IMR-90 (cell line): Measurements from ENCODE around the gene DIP2B. TPM values are rescaled to one million over a fixed set of nuclear protein-coding genes. Genes with fewer than 3 reads are reported as not detected.

Experiments used
- ATAC-seq: fragments of 200-7000 bp; cut with Tn5 transposase; 2 replicates; pipeline ENCODE4 v1.9.1; 2020; ENCODE audit warnings: low read depth, mild to moderate bottlenecking, moderate library complexity
- BruUV-seq: library from RNA; stranded (reverse); fragments of 400-500 nt; replicated peaks from 2 replicates; lab custom pipeline; 2021; lab: Mats Ljungman, UMichigan
- CTCF ChIA-PET: fragments of 300-600 bp; formaldehyde crosslinking; extraction: SDS; loops from one replicate; lab custom pipeline; 2021; ENCODE audit warnings: antibody characterized with exemption; lab: Yijun Ruan, JAX
- POLR2A ChIA-PET: fragments of 300-600 bp; sonication (Branson Sonifier 250); formaldehyde crosslinking; loops from one replicate; lab custom pipeline; 2022; ENCODE audit warnings: antibody characterized with exemption; ENCODE audit not compliant: unreplicated experiment; lab: Charles Lee
- DNase-seq: peaks from one replicate; pipeline ENCODE4 v3.0.0; 2013
- H2AFZ ChIP-seq: replicated peaks from 2 replicates; pipeline ENCODE3; 2013; ENCODE audit warnings: low read length, mild to moderate bottlenecking; ENCODE audit not compliant: poor library complexity
- H2AK5ac ChIP-seq: 2 replicates; pipeline ENCODE4 v1.6.1; 2013; ENCODE audit warnings: low read depth, low read length, inconsistent platforms
- H2AK9ac ChIP-seq: replicated peaks from 2 replicates; pipeline ENCODE3; 2013; ENCODE audit warnings: mild to moderate bottlenecking, low read depth, low read length, moderate library complexity; ENCODE audit not compliant: poor library complexity
- H2BK120ac ChIP-seq: 2 replicates; pipeline ENCODE4 v1.6.1; 2013; ENCODE audit warnings: low read depth, low read length, inconsistent platforms
- H2BK15ac ChIP-seq: 3 replicates; pipeline ENCODE4 v1.6.1; 2013; ENCODE audit warnings: low read depth, low read length, inconsistent platforms
- H2BK20ac ChIP-seq: 2 replicates; pipeline ENCODE4 v1.6.1; 2013; ENCODE audit warnings: low read depth, mild to moderate bottlenecking, inconsistent platforms, low read length, moderate library complexity
- H2BK5ac ChIP-seq: 2 replicates; pipeline ENCODE4 v1.6.1; 2013; ENCODE audit warnings: mild to moderate bottlenecking, low read depth, low read length, inconsistent platforms; ENCODE audit not compliant: poor library complexity, severe bottlenecking
- H3K14ac ChIP-seq: replicated peaks from 2 replicates; pipeline ENCODE4 v1.6.1; 2013; ENCODE audit warnings: low read depth, low read length, inconsistent platforms
- H3K18ac ChIP-seq: 2 replicates; pipeline ENCODE4 v1.6.1; 2013; ENCODE audit warnings: low read depth, low read length, control low read depth
- H3K23ac ChIP-seq: 2 replicates; pipeline ENCODE4 v1.6.1; 2013; ENCODE audit warnings: low read depth, low read length, inconsistent platforms
- H3K27ac ChIP-seq: 2 replicates; pipeline ENCODE4 v1.5.1; 2013; ENCODE audit warnings: mild to moderate bottlenecking, control low read depth, low read length; ENCODE audit not compliant: insufficient read depth
- H3K27me3 ChIP-seq: 2 replicates; pipeline ENCODE4 v1.6.1; 2013; ENCODE audit warnings: low read length; ENCODE audit not compliant: control insufficient read depth, insufficient read depth
- H3K36me3 ChIP-seq: 2 replicates; pipeline ENCODE4 v1.6.1; 2013; ENCODE audit warnings: low read length, mixed read lengths; ENCODE audit not compliant: control insufficient read depth, insufficient read depth
- H3K4ac ChIP-seq: 2 replicates; pipeline ENCODE4 v1.6.1; 2013; ENCODE audit warnings: low read depth, low read length, inconsistent platforms
- H3K4me1 ChIP-seq: 2 replicates; pipeline ENCODE4 v1.6.1; 2013; ENCODE audit warnings: low read length, mixed read lengths; ENCODE audit not compliant: control insufficient read depth, insufficient read depth
- H3K4me2 ChIP-seq: 2 replicates; pipeline ENCODE4 v1.6.1; 2013; ENCODE audit warnings: low read depth, mild to moderate bottlenecking, control low read depth, low read length, moderate library complexity
- H3K4me3 ChIP-seq: 2 replicates; pipeline ENCODE4 v1.5.1; 2013; ENCODE audit warnings: low read depth, mild to moderate bottlenecking, control low read depth, low read length, moderate library complexity; ENCODE audit not compliant: insufficient read depth
- H3K56ac ChIP-seq: 2 replicates; pipeline ENCODE4 v1.6.1; 2013; ENCODE audit warnings: low read length, inconsistent platforms; ENCODE audit not compliant: insufficient read depth; ENCODE audit errors: extremely low read depth
- H3K79me1 ChIP-seq, 2 experiments: 2 replicates each; pipeline ENCODE4 v1.6.1; 2013; ENCODE audit warnings: low read length in 2 of 2, inconsistent platforms in 1 of 2, low read depth in 1 of 2
- H3K9ac ChIP-seq: 2 replicates; pipeline ENCODE4 v1.6.1; 2013; ENCODE audit warnings: low read depth, low read length, control low read depth
- H3K9me1 ChIP-seq: 2 replicates; pipeline ENCODE4 v1.6.1; 2013; ENCODE audit warnings: low read length, inconsistent platforms; ENCODE audit not compliant: insufficient read depth
- H3K9me3 ChIP-seq: 2 replicates; pipeline ENCODE4 v1.6.1; 2013; ENCODE audit warnings: low read length; ENCODE audit not compliant: control insufficient read depth, insufficient read depth
- H4K20me1 ChIP-seq: 2 replicates; pipeline ENCODE4 v1.6.1; 2013; ENCODE audit warnings: low read length, inconsistent platforms; ENCODE audit not compliant: insufficient read depth
- H4K5ac ChIP-seq: 2 replicates; pipeline ENCODE4 v1.6.1; 2013; ENCODE audit warnings: mild to moderate bottlenecking, low read depth, low read length, control low read depth
- H4K8ac ChIP-seq, 2 experiments: 2 replicates each; pipeline ENCODE4 v1.6.1; 2013; ENCODE audit warnings: low read depth in 2 of 2, low read length in 2 of 2, control low read depth in 1 of 2, inconsistent platforms in 1 of 2
- H4K91ac ChIP-seq: 2 replicates; pipeline ENCODE4 v1.6.1; 2013; ENCODE audit warnings: low read depth, low read length, inconsistent platforms; ENCODE audit not compliant: insufficient read depth
- BHLHE40 ChIP-seq: fragments of 150-350 bp; IDR thresholded peaks from 2 replicates; pipeline ENCODE4 v1.6.1; 2016; ENCODE audit warnings: mild to moderate bottlenecking, low read depth, low read length
- CHD1 ChIP-seq: IDR thresholded peaks from 2 replicates; pipeline ENCODE4 v1.6.1; 2012; ENCODE audit warnings: low read depth, low read length, improper control_type of control experiment
- CTCF ChIP-seq: conservative IDR thresholded peaks from 2 replicates; pipeline ENCODE4 v1.5.1; 2012; ENCODE audit warnings: mild to moderate bottlenecking, low read depth, low read length, improper control_type of control experiment
- FOS ChIP-seq: fragments of 150-350 bp; IDR thresholded peaks from 2 replicates; pipeline ENCODE4 v1.6.1; 2016; ENCODE audit warnings: low read depth, low read length
- MAFK ChIP-seq: IDR thresholded peaks from 2 replicates; pipeline ENCODE4 v1.6.1; 2012; ENCODE audit warnings: low read depth, low read length, improper control_type of control experiment
- MXI1 ChIP-seq: IDR thresholded peaks from 2 replicates; pipeline ENCODE4 v1.6.1; 2012; ENCODE audit warnings: low read depth, mild to moderate bottlenecking, low read length, moderate library complexity, borderline replicate concordance
- NFE2L2 ChIP-seq: fragments of 150-350 bp; IDR thresholded peaks from 2 replicates; pipeline ENCODE4 v1.6.1; 2016; ENCODE audit warnings: low read depth, mild to moderate bottlenecking, low read length
- POLR2A ChIP-seq: IDR thresholded peaks from 2 replicates; pipeline ENCODE4 v1.6.1; 2012; ENCODE audit warnings: mild to moderate bottlenecking, low read depth, low read length
- RAD21 ChIP-seq: IDR thresholded peaks from 2 replicates; pipeline ENCODE4 v1.6.1; 2012; ENCODE audit warnings: low read length, improper control_type of control experiment
- RCOR1 ChIP-seq: IDR thresholded peaks from 2 replicates; pipeline ENCODE4 v1.6.1; 2012; ENCODE audit warnings: mild to moderate bottlenecking, low read length, improper control_type of control experiment; ENCODE audit not compliant: insufficient replicate concordance
- RFX5 ChIP-seq: IDR thresholded peaks from 2 replicates; pipeline ENCODE4 v1.8.0; 2012; ENCODE audit warnings: low read depth, mild to moderate bottlenecking, low read length, moderate library complexity
- WGBS, 2 experiments: methylation state at CpG; one replicate each; pipeline versions ENCODE4 v1.1.5 to v1.1.7; 2013; ENCODE audit warnings: missing lambda C conversion rate in 2 of 2; ENCODE audit not compliant: insufficient read length in 1 of 2; ENCODE audit errors: extremely low coverage in 2 of 2; 5-methylcytosine and 5-hydroxymethylcytosine counted together
- dilution Hi-C: fragments of 300-500 bp; cut with HindIII; formaldehyde crosslinking; loops from one replicate; pipeline ENCODE4 v1.14.3; 2018; ENCODE audit warnings: low sequenced_read_pairs; ENCODE audit not compliant: unreplicated experiment
- in situ Hi-C: fragments of 300-500 bp; cut with MboI; formaldehyde crosslinking; loops from 3 replicates; pipeline ENCODE4 v1.14.3; 2019; ENCODE audit warnings: low sequenced_read_pairs, inconsistent platforms, mixed read lengths
- intact Hi-C: fragments of 100-400 bp; cut with micrococcal nuclease; formaldehyde crosslinking; loops from 2 replicates; pipeline ENCODE4 v1.10.0; 2022
- polyA plus RNA-seq, 3 experiments: library from polyadenylated mRNA; depleted of rRNA; stranded (reverse); fragments of >200 nt; gene quantifications; 2 replicates each; pipeline ENCODE4 v1.2.3, GENCODE V29; 2012; ENCODE audit warnings: low replicate concordance in 1 of 3
- total RNA-seq: library from RNA; depleted of rRNA; stranded (reverse); fragments of >200 nt; gene quantifications from 2 replicates; pipeline ENCODE4 v1.2.3, GENCODE V29; 2012
- TF ChIP-seq, protein P1 (sequence below): fragments of 150-350 bp; IDR thresholded peaks from 2 replicates; pipeline ENCODE4 v1.6.1; 2016; ENCODE audit warnings: low read depth, mild to moderate bottlenecking, low read length, moderate library complexity, borderline replicate concordance
- TF ChIP-seq, protein P2 (sequence below): fragments of 150-350 bp; IDR thresholded peaks from 2 replicates; pipeline ENCODE4 v1.6.1; 2017; ENCODE audit warnings: mild to moderate bottlenecking, antibody characterized with exemption, low read length, low read depth

DIP2B gene
- total and polyA plus RNA-seq, 2 of the 4 experiments (the other 2 are of a cell fraction), result 7.7 to 12.9 TPM

DNA sequence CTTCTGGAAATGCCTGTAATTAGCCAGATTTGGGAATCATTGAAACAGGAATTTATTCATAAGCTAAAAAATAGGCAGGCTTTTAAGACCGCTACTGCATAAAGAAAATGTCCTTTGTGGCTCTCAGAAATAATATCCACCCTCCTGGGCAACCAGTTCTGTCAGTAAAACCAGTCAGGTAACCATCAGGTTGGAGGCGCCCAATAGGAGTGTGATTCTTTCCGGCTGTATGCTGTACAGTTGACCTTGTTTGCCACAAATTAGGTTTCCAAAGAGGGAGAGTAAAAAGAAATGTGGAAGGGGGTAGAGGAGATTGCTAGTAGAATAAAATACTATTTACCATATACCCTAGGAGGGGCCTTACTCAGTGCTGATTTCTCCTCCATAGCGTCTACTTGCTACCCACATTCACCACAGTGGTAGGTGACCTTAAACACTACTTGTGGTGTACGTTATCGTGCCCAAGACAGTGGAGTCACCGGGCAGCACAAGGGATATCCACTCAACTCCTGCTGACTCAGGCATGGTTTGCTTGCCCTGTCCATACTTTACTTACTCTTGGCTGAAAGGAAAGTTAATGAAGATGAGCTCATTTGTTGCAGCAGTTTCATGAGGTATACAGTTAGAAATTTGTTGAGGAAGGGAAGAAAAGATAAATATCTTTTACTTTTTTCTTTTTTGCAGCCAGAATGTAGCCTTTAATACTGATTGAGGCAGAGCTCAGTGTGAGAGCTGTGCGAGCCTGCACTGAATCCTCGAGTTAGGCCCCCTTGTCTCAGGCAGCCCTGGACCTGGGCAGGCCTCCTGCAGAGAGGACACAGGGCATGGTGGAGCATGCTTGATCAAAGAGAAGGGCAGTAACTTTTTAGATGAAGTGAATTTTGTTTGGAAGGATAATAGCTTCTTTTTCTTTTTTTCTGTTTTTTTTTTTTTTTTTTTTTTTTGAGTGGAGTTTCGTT, 76.7 kb downstream of the DIP2B start (continued):
- TF ChIP-seq RCOR1 (no peak), POLR2A (no peak), FOS (peak; percentile 64), RAD21 (0 out of 2 replicates have a peak, but pooled peaks have one; percentile 19)

DNA sequence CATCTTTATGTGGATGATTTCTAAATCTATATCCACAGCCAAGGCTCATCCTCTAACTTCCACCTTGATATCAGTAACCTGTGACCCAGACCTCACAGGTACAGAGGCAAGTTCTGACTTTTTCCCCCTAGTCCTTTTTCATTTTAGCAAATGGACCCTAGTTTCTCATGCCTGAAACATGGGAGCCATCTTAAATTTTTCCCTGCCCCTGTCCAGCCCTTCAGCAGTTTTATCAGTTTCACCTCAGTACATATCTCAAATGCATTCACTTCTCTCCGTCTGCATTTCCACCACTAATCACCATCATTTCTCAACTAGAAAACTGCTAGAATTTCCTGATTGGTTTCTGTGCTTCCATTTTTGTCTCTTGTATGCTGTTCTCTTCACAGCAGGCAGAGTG, 79.3 kb downstream of the DIP2B start:
- Histone ChIP-seq H2AFZ (no peak overlapping the region), H3K23ac (no peak overlapping the region), H3K18ac (no peak overlapping the region), H3K4me2 (no peak overlapping the region), H3K4me3 (no peak overlapping the region), H2BK120ac (no peak overlapping the region), H3K56ac (no peak overlapping the region), H3K79me1 (peaks cover 33 to 71% of the 10 kb centered on the region in 2 experiments), H3K36me3 (peaks cover 3% of the 10 kb centered on the region), H3K27me3 (no peaks in the 10 kb centered on the region), H3K9ac (no peak overlapping the region), H2AK9ac (no peak overlapping the region), H2BK20ac (no peak overlapping the region), H4K5ac (no peak overlapping the region), H4K20me1 (peaks cover 7% of the 10 kb centered on the region; the same call in 1 of the 2 replicates), H3K14ac (no peak overlapping the region), H4K8ac (no peak overlapping the region), H2BK5ac (no peak overlapping the region), H3K27ac (no peak overlapping the region), H3K9me3 (no peaks in the 10 kb centered on the region), H3K4me1 (peaks cover 4% of the 10 kb centered on the region), H4K91ac (no peak overlapping the region), H3K9me1 (peaks cover 11% of the 10 kb centered on the region), H3K4ac (no peak overlapping the region), H2BK15ac (no peak overlapping the region), H2AK5ac (no peak overlapping the region)
- intact Hi-C loops (no loop called here), dilution Hi-C loops (no loop called here), in situ Hi-C loops (no loop called here)
- WGBS, 2 experiments, result no CpG with 5 or more reads among the region's 1 CpG
- POLR2A ChIA-PET, result no interaction called here
- DNase-seq (no peak), ATAC-seq (no peak)
- CTCF ChIA-PET, result no interaction called here
- no TSS peak for BruUV-seq
- TF ChIP-seq, protein P1, sequence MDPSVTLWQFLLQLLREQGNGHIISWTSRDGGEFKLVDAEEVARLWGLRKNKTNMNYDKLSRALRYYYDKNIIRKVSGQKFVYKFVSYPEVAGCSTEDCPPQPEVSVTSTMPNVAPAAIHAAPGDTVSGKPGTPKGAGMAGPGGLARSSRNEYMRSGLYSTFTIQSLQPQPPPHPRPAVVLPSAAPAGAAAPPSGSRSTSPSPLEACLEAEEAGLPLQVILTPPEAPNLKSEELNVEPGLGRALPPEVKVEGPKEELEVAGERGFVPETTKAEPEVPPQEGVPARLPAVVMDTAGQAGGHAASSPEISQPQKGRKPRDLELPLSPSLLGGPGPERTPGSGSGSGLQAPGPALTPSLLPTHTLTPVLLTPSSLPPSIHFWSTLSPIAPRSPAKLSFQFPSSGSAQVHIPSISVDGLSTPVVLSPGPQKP, result no peak
- TF ChIP-seq CTCF (no peak), MAFK (no peak), BHLHE40 (no peak), NFE2L2 (no peak), RAD21 (no peak), MXI1 (no peak), RFX5 (no peak), CHD1 (no peak)
- TF ChIP-seq, protein P2, sequence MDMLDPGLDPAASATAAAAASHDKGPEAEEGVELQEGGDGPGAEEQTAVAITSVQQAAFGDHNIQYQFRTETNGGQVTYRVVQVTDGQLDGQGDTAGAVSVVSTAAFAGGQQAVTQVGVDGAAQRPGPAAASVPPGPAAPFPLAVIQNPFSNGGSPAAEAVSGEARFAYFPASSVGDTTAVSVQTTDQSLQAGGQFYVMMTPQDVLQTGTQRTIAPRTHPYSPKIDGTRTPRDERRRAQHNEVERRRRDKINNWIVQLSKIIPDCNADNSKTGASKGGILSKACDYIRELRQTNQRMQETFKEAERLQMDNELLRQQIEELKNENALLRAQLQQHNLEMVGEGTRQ, result no peak
